Tibial nerve (tissue), 3 donors: ENCODE measurements around the gene SLC35F1.

ENCODE experiments used
- POLR2A ChIP-seq, 2 donors: fragments of 450-650 bp; IDR thresholded peaks; one replicate each; pipeline ENCODE4 v1.6.1; 2017; ENCODE audit warnings: antibody characterized with exemption in 2 of 2, mild to moderate bottlenecking in 2 of 2, moderate library complexity in 2 of 2
- TF ChIP-seq, protein P1 (sequence below), 5 experiments: fragments of 200-600 bp in 3 of 5; fragments of 450-650 bp in 2 of 5; sonication (generic) in 3 of 5; IDR thresholded peaks; one replicate each; pipeline ENCODE4 v1.5.1; 2016 to 2019; ENCODE audit warnings: antibody characterized with exemption in 5 of 5, mild to moderate bottlenecking in 3 of 5, moderate library complexity in 2 of 5

DNA sequence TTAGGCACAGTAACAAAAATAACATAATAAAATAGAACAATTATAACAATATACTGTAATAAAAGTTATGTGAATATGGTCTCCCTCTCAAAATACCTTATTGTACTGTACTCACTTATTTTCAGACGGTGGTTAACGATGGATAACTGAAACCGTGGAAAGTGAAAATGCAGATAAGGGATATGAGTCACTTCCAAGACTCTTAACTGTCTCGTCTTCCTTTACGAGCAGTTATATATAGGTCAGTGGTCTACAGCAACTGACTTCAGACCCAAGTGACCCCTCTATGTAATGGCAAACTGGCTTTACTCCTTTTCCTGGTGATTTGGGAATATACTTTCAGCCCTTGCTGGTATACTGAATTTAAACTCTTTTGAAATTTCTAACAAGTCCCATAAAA lies 261.4 kb downstream of the SLC35F1 start:
- TF ChIP-seq, protein P1, sequence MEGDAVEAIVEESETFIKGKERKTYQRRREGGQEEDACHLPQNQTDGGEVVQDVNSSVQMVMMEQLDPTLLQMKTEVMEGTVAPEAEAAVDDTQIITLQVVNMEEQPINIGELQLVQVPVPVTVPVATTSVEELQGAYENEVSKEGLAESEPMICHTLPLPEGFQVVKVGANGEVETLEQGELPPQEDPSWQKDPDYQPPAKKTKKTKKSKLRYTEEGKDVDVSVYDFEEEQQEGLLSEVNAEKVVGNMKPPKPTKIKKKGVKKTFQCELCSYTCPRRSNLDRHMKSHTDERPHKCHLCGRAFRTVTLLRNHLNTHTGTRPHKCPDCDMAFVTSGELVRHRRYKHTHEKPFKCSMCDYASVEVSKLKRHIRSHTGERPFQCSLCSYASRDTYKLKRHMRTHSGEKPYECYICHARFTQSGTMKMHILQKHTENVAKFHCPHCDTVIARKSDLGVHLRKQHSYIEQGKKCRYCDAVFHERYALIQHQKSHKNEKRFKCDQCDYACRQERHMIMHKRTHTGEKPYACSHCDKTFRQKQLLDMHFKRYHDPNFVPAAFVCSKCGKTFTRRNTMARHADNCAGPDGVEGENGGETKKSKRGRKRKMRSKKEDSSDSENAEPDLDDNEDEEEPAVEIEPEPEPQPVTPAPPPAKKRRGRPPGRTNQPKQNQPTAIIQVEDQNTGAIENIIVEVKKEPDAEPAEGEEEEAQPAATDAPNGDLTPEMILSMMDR (IDR thresholded peaks at IDR 0.05) = no peak
- no peak for TF ChIP-seq POLR2A (IDR thresholded peaks at IDR 0.05)
